Stimulated activated naive CD8-positive, alpha-beta T cell treated with anti-CD3 and anti-CD28 coated beads, Interleukin-15, amount 100 ng/mL, for 72 hours (primary cell): ENCODE results near the gene EEF1E1.
A peak's percentile ranks its signal among the peaks of the same experiment; 100 is the strongest.

Source experiments
- ATAC-seq: fragments of 150-1000 bp; cut with Tn5 transposase; 2 replicates; pipeline ENCODE4 v1.10.0; 2021; ENCODE audit warnings: mild to moderate bottlenecking, moderate library complexity
- DNase-seq, 2 donors: peaks; one replicate each; pipeline ENCODE4 v3.0.0; 2021 to 2022
- H3K27ac Mint-ChIP-seq, 2 donors: one replicate each; pipeline ENCODE4 v1.8.0; 2022; ENCODE audit warnings: mild to moderate bottlenecking in 2 of 2, mixed read lengths in 2 of 2, moderate library complexity in 2 of 2
- H3K27me3 Mint-ChIP-seq: one replicate; pipeline ENCODE4 v1.8.0; 2022; ENCODE audit warnings: mixed read lengths
- H3K4me1 Mint-ChIP-seq: one replicate; pipeline ENCODE4 v1.8.0; 2022; ENCODE audit warnings: mild to moderate bottlenecking, mixed read lengths
- H3K4me3 Mint-ChIP-seq, 2 donors: one replicate each; pipeline ENCODE4 v1.8.0; 2022; ENCODE audit warnings: mild to moderate bottlenecking in 2 of 2, mixed read lengths in 2 of 2, moderate library complexity in 1 of 2
- H3K9me3 Mint-ChIP-seq, 2 donors: one replicate each; pipeline ENCODE4 v1.8.0; 2022; ENCODE audit warnings: mixed read lengths in 2 of 2

Gene EEF1E1

DNA sequence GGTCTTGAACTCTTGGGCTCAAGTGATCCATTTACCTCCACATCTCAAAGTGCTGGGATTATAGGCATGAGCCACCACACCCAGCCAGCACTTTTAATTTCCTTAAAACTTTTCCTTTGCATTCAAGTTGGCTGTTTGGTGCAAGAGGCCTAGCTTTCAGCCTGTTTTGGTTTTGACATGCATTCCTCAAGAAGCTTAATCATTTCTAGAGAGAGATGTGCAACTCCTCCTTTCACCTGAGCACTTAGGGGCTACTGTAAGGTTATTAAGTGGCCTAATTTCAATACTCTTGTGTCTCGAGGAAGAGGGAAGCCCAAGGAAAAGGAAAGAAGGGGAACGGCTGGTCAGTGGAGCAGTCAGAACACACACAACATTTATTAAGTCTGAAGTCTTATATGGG, 24.4 kb downstream of the EEF1E1 start:
- H3K4me3 Mint-ChIP-seq, result no peak overlapping the region
- H3K9me3 Mint-ChIP-seq, result no peaks in the 10 kb centered on the region
- DNase-seq, result no peak
- H3K4me1 Mint-ChIP-seq, result peaks cover 33% of the 10 kb centered on the region
- H3K27me3 Mint-ChIP-seq, result no peaks in the 10 kb centered on the region
- no peak for ATAC-seq
- H3K27ac Mint-ChIP-seq, result no peak overlapping the region

- ATAC-seq (no peak), DNase-seq (no peak)
- Mint-ChIP-seq H3K9me3 (no peaks in the 10 kb centered on the region), H3K4me3 (no peak overlapping the region), H3K27me3 (no peaks in the 10 kb centered on the region), H3K4me1 (peaks cover 33% of the 10 kb centered on the region), H3K27ac (no peak overlapping the region)
Measured at GRCh38 chr6:8075704-8076103, 26.6 kb downstream of the EEF1E1 start.

- Mint-ChIP-seq H3K4me3 (no peak overlapping the region), H3K27ac (no peak overlapping the region), H3K4me1 (peaks cover 33% of the 10 kb centered on the region), H3K9me3 (no peaks in the 10 kb centered on the region), H3K27me3 (no peaks in the 10 kb centered on the region)
- DNase-seq (no peak), ATAC-seq (no peak)
Measured at GRCh38 chr6:8075185-8075584, 27.2 kb downstream of the EEF1E1 start.

DNA sequence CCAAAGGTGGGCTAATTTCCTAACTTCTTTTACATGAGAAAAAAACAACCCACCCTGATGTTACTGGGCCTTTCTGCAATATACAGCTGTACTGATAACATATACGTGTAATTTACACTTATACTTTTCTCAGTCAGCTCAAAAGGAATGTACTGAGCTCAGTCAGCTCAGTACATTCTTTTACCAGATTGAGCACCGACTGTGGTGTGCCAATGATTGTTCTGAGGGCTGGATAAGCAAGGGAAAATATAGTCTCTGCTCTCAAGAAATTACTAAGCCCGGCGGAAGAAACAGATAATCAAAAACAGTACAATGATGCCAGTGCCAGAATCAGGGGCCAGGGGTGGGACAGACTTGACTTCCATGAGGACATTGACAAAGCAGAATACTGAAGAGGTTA, 28.1 kb downstream of the EEF1E1 start:
- Mint-ChIP-seq H3K9me3 (no peaks in the 10 kb centered on the region), H3K4me3 (no peak overlapping the region), H3K27ac (no peak overlapping the region), H3K4me1 (peaks cover 33% of the 10 kb centered on the region), H3K27me3 (no peaks in the 10 kb centered on the region)
- no peak for DNase-seq
- no peak for ATAC-seq

DNA sequence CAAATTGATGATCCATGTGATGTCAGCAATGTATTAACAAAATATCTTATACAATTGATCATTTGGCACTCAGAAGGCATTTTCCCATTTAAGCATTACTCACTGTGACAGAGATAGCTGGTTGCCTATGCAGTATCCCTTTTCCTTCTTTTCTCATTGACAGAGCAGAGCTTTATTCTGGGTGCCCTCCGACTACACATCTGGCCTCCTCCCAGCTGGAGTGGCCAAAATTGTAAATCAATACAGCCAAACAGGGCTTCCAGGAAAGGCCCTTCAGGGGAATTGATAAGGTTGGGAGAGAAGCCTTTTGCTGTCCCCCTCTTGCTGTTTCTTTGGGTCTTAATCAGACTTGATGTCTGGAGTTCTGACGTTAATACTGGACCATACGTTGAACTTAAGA, 28.6 kb downstream of the EEF1E1 start:
- Mint-ChIP-seq H3K9me3 (no peaks in the 10 kb centered on the region), H3K27ac (no peak overlapping the region), H3K27me3 (no peaks in the 10 kb centered on the region), H3K4me1 (peaks cover 33% of the 10 kb centered on the region), H3K4me3 (no peak overlapping the region)
- no peak for DNase-seq
- ATAC-seq, result no peak

GRCh38 chr6:8070718-8071117, 31.6 kb downstream of the EEF1E1 start:
- H3K4me1 Mint-ChIP-seq, result peaks cover 13% of the 10 kb centered on the region
- ATAC-seq, result no peak
- H3K27me3 Mint-ChIP-seq, result no peaks in the 10 kb centered on the region
- H3K4me3 Mint-ChIP-seq, result no peak overlapping the region
- H3K27ac Mint-ChIP-seq, result no peak overlapping the region
- DNase-seq, result no peak
- no peaks in the 10 kb centered on the region for H3K9me3 Mint-ChIP-seq

- H3K4me1 Mint-ChIP-seq, result peaks cover 15% of the 10 kb centered on the region
- no peak for ATAC-seq
Measured at GRCh38 chr6:8069631-8070284, 32.6 kb downstream of the EEF1E1 start.

DNA sequence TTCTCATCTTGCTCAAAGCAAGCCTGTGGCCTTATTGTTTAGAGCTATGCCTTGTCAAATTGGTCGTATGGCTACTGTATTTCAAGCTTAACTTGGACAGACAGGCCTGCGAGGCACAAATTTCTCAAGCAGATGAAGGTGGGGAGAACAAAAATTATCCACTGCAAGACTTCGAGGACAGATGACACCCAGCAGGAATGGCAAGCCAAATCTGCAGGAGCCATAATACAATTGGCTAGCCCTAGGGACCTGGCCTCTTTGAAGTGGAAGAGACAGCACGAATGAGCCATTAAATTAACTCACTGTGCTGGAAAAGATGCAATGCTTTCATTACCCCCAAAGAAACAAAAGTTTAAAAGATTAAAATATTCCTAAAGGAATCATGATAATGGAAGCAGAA, 33.2 kb downstream of the EEF1E1 start:
- H3K4me1 Mint-ChIP-seq, result peaks cover 16% of the 10 kb centered on the region
- H3K27me3 Mint-ChIP-seq, result no peaks in the 10 kb centered on the region
- ATAC-seq (no peak), DNase-seq (no peak)
- no peak overlapping the region for H3K27ac Mint-ChIP-seq
- H3K4me3 Mint-ChIP-seq, result no peak overlapping the region
- no peaks in the 10 kb centered on the region for H3K9me3 Mint-ChIP-seq

More at GRCh38 chr6:8069631-8070284, 32.6 kb downstream of the EEF1E1 start:
- H3K27ac Mint-ChIP-seq, result no peak overlapping the region
- DNase-seq, result no peak
- no peaks in the 10 kb centered on the region for H3K27me3 Mint-ChIP-seq
- no peak overlapping the region for H3K4me3 Mint-ChIP-seq
- H3K9me3 Mint-ChIP-seq, result no peaks in the 10 kb centered on the region

DNA sequence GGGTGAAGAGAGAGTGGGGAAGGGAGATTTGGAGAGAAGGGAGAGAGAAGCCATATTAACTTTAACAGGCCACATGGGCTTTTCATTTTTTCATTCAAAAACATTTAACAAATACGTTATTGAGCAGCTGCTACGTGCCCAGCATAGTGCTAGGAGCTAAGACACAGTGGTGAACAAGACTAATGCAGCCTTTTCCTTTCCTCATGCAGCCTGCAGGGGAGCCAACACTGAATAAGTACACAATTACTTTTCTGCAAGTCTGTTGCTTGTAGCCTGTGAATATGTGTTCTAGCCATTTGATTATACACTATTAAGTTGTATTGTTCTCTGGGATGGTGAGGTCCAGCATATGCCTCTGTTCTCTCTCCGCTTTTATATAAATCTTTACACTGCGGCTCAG, 36.2 kb downstream of the EEF1E1 start:
- ATAC-seq (no peak), DNase-seq (peak in 1 of 2 donors; percentile 5)
- no peaks in the 10 kb centered on the region for H3K9me3 Mint-ChIP-seq
- H3K27me3 Mint-ChIP-seq, result no peaks in the 10 kb centered on the region
- H3K4me1 Mint-ChIP-seq, result peaks cover 22% of the 10 kb centered on the region
- no peak overlapping the region for H3K4me3 Mint-ChIP-seq
- no peak overlapping the region for H3K27ac Mint-ChIP-seq

DNA sequence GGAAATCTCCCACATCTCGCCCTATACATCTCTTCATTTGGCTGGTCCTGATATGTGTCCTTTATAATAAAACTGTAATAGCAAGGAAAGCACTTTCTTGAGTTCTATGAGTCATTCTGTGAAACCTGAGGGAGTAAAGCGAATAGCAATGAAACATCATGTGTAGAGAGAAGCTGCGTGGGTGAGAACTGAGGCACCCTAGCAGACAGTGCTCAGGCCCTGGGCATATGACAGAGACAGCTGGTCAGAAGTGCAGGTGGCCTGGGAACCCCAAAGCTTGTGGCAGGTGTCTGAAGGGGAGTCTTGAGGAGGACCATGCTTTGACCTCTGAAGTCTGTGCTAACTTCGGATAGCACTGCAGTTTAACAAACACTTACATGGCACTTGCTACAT, 36.8 kb downstream of the EEF1E1 start:
- H3K4me1 Mint-ChIP-seq, result peaks cover 22% of the 10 kb centered on the region
- DNase-seq, result peak; percentile 25 to 38
- peak; percentile 67 for ATAC-seq
- peak overlapping the region; percentile 92 to 97 for H3K4me3 Mint-ChIP-seq
- H3K27me3 Mint-ChIP-seq, result no peaks in the 10 kb centered on the region
- no peaks in the 10 kb centered on the region for H3K9me3 Mint-ChIP-seq
- peak overlapping the region; percentile 92 to 94 for H3K27ac Mint-ChIP-seq

DNA sequence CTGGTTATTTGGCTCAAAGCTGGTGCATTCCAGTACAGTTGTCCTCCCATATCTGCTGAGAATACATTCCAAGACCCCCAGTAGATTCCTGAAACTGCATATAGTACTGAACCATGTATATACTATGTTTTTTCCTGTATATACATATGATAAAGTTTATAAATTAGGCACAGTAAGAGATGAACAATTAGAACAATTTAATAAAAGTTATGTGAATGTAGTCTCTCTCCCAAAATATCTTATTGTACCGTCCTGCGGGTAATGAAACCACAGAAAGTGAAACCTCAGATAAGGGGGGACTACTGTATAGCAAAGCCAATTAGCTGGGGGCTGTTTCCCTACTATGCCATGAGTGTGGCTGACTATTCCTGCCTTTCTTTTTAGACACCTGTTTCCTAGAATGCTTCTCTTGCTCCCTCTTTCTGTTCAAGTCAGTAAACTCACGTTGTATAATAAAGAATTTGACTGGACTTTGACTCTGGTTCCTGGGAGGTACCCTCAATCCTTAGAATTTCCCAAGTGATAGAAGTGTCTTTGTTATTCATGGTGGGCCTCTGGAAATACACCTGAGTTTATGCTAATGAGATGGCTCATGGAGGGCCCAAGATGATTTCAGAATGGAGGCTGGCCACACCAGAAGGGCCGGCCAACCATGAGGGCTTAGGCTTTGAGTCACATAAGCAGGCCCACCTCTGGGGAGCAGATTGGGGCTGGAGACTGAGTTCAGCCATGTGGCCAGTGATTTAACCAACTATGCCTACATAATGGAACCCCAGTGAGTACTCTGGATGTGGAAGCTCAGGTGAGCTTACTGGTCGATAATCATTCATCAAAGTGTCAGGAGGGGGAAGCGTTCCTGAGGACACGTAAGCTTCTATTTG, 37.5 kb downstream of the EEF1E1 start:
- H3K4me3 Mint-ChIP-seq, result peak overlapping the region; percentile 92 to 97
- no peaks in the 10 kb centered on the region for H3K9me3 Mint-ChIP-seq
- peak in 1 of 2 donors; percentile 28 for DNase-seq
- peaks cover 28% of the 10 kb centered on the region for H3K4me1 Mint-ChIP-seq
- H3K27ac Mint-ChIP-seq, result peak overlapping the region; percentile 92 to 94
- ATAC-seq, result no peak
- H3K27me3 Mint-ChIP-seq, result no peaks in the 10 kb centered on the region

GRCh38 chr6:8063761-8064637, 38.3 kb downstream of the EEF1E1 start, which contains the start of gene BLOC1S5:
Gene BLOC1S5 (minus strand): TSS chr6:8064389. CDS start chr6:8064376, 13 bp downstream.
- DNase-seq, result peak; percentile 95 to 97
- Mint-ChIP-seq H3K4me3 (peak within 1 kb of the TSS; percentile 92 to 97), H3K4me1 (peaks cover 29% of the 10 kb centered on the region), H3K27me3 (no peaks in the 10 kb centered on the region), H3K9me3 (no peaks in the 10 kb centered on the region), H3K27ac (peak within 1 kb of the TSS; percentile 92 to 94)
- ATAC-seq, result peak; percentile 94

- Mint-ChIP-seq H3K9me3 (no peaks in the 10 kb centered on the region), H3K27ac (no peak overlapping the region), H3K4me3 (no peak overlapping the region), H3K4me1 (peaks cover 29% of the 10 kb centered on the region), H3K27me3 (no peaks in the 10 kb centered on the region)
- DNase-seq (no peak), ATAC-seq (no peak)
Measured at GRCh38 chr6:8061736-8062135, 40.6 kb downstream of the EEF1E1 start.

- H3K4me3 Mint-ChIP-seq, result no peak overlapping the region
- H3K27me3 Mint-ChIP-seq, result no peaks in the 10 kb centered on the region
- ATAC-seq (no peak), DNase-seq (no peak)
- H3K27ac Mint-ChIP-seq, result peak overlapping the region in 1 of 2 donors; percentile 68
- no peaks in the 10 kb centered on the region for H3K9me3 Mint-ChIP-seq
- H3K4me1 Mint-ChIP-seq, result peaks cover 20% of the 10 kb centered on the region
Measured at GRCh38 chr6:8060346-8060745, 42.0 kb downstream of the EEF1E1 start.

DNA sequence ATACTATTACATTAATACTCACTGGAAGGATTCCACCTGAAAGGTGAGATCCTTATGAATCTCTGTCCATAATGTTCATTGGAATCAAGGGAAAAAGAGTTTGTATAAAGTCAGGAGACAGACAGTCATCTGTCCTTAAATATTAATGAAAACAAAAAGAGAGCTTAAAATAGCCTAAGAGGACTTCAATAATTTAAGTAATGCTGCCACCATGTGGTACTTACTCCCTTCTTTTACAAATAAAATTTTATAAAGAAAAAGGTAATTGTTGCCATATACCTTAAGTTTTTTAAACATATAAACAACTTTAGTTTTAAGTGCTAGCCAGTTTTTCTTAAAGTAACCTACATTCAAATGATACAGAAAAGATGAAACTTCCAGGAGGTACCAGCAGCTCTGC, 43.2 kb downstream of the EEF1E1 start:
- Mint-ChIP-seq H3K4me1 (peaks cover 12% of the 10 kb centered on the region), H3K4me3 (no peak overlapping the region), H3K27me3 (no peaks in the 10 kb centered on the region), H3K9me3 (no peaks in the 10 kb centered on the region), H3K27ac (no peak overlapping the region)
- ATAC-seq (no peak), DNase-seq (no peak)
